GM19324 (cell line): ENCODE results near the gene DIPK1A.

ENCODE experiments used
- ATAC-seq: cut with Tn5 transposase; IDR thresholded peaks from one replicate; pipeline ENCODE4 v1.9.1; 2021; ENCODE audit warnings: mild to moderate bottlenecking, moderate library complexity; ENCODE audit not compliant: unreplicated experiment, low FRiP score

DIPK1A gene

GRCh38 chr1:92881391-92881790, 79.9 kb downstream of the DIPK1A start:
- no peak for ATAC-seq

DNA sequence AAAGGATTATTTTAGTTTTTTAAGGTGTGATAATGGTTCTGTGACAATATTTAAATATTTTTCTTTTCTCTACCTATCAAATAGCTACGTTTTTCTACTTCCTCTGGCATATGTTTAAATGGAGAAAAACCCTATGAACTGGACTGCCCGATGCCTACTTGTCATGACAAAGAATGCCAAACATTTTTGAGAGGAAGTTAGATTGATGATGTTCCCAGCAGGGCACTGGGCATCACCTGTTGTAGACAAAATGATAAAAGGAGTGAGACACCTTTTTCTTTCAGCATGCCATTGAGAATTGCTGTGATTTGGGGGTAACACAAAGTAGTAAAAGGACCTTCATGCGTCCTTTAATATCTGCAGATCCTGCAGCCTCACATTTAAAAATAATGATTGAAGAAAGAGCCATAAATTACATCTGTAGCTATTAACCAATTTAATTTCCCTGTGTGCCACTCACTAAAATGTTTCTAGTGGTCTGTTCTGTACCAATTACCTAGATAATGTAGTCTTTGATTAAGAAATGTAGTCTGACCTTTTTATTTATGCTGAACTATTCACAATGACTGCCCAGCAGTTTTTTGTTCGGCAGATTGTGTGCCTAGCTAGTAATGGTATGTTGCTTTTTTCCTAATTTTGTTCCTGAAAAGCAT, 81.8 kb downstream of the DIPK1A start:
- no peak for ATAC-seq

GRCh38 chr1:92877792-92878191, 83.5 kb downstream of the DIPK1A start:
- ATAC-seq, result no peak

DNA sequence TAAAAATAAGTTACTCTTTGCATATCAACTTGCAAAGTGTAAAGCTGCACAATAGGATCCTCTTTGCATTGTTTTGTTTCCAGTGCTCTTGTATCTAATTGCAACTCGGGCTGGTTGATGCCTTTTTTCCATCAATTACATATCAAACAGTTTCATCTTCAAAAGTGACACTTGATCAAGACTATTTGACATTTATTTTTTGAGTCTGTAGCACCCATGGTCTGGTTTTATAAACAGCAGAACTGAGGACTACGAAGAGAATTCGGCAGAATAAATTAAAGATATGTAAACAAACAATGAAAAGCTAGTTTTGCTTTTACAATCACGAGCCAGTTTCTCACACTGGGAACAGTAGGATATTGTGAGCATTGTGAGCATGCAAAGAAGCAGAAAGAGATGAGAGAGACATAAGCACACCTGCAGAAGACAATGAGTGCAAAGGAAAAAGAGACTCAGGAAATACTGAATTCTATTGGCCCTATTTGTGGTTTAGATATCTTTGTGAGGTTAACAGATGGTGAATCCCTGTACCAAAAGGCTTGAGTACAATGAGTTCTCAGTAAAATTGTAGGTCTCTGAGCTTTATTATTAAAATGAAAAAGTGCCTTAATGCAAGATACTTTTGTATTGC, 84.1 kb downstream of the DIPK1A start:
- no peak for ATAC-seq

DNA sequence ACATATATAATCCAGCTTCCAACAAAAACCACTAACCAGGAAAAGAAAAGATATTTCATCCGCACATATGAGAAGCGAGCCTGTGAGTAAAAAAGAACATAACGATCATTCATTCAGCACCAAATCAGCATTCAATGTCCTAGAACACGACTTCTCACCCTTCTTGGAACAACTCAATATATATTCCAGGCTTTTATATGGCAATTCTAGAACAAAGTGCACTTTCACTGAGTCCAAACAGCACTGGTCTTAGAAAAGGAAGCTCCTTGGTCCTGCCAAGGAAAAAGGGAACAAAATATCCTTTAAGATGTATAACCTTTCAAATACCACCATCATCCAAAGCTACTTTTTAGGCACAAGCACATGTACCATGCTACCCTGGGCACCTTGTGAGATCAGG, 84.9 kb downstream of the DIPK1A start:
- ATAC-seq, result no peak

- no peak for ATAC-seq
These were observed 86.3 kb downstream of the DIPK1A start for GRCh38 chr1:92874987-92875386.

- ATAC-seq, result no peak
These were observed 88.5 kb downstream of the DIPK1A start for GRCh38 chr1:92872719-92873118.

DNA sequence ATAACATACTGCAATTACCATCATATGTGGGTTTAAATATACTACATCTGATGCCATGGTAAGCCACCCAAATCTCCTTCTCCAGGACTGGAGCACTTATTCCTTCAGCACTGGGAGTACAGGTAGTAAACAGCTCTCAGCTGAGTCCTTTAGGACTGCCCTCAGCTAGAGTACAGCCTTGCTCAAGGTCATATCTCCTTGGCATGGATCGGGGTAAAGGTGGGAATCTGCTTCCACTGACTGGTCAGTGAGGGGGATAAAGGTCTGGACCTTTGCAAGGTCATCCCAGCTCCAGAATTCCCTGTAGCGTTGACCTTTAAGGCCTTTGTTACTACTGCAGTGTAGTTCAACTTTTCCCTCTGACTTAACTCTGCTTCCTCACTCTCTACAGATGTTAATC, 90.7 kb downstream of the DIPK1A start:
- no peak for ATAC-seq

DNA sequence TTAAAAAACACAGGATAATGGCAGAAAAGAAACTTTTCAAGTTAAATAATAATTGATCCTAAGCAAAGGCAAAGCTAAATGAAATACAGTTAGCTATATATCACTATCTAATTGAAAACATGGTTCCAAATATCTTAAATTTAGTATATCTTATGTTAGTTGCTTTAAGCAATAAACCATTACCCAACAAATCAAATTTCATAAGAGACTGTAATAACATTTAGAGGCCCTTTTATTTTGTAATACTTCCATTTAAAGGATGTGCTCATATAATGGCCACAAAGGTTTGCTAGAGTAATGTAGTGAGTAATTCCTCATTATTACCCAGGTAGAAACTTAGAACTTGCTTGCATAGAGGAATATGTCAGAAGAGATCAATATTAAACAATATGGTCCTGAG, 97.1 kb downstream of the DIPK1A start:
- ATAC-seq, result no peak

- ATAC-seq, result no peak
These were observed 98.7 kb downstream of the DIPK1A start for GRCh38 chr1:92862605-92863004.

DNA sequence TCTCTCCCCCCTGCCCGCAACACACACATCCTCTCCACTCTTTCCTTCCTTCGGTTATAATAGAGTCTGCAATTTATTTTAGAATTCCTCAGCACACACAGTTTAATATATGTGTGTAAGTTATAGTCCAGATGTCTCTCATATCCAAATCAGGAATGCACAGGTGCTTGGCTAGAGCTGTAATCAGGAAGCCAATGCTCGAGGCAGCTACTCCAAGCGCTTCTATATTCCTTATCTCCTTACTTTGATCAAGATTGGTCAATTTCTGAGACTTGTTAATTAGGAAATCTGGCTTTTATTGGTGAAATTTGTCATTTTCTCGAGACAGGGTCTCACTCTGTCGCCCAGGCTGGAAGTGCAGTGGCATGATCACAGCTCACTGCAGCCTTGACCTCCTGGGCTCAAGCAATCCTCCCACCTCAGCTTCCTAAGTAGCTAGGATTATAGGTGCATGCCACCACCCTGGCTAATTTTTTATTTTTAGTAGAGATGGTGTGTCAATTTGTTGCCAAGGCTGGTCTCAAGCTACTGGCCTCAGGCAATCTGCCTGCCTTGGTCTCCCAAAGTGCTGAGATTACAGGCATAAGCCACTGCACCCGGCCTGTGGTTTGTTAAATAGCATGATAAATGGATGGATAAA, 101.7 kb downstream of the DIPK1A start:
- peak; percentile 13 for ATAC-seq

DNA sequence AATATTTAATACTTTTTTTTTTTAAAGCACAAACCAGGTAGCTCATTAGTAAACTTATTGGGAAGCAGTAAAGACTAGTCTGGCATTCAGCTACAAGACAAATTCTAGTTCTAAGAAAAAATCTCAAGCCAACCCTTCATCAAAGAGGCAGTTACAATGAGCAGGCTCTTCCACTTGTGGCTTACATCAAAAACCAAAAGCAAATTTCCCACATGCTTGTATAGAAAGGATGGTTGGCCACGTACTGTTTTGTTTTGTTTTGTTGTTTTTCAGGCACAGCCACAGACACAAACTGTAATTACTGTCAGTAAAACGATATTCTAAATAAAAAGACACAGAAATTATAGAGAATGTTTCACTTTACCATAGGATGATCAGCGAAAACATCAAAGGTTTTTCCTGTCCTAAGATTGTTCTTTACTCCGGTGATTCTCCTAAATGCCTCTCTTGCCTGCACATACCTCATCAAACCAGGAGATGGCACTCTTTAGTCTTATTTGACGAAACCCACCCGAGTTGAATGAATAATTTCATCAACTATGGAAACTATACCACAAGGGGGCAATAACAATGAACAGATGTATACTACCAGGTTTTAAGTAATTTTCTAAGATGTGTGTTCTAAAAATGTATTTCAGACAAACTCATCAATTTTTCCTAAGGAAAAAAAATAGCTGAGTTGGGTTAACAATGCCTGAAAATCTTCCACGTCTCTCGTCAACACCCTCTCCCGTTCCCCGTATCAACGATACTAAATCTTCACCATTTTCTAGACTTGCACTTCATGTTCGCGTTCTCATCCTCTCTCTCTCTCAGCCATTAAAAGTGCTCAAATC, 102.5 kb downstream of the DIPK1A start:
- peak; percentile 54 for ATAC-seq

GRCh38 chr1:92857817-92858216, 103.4 kb downstream of the DIPK1A start:
- no peak for ATAC-seq

DNA sequence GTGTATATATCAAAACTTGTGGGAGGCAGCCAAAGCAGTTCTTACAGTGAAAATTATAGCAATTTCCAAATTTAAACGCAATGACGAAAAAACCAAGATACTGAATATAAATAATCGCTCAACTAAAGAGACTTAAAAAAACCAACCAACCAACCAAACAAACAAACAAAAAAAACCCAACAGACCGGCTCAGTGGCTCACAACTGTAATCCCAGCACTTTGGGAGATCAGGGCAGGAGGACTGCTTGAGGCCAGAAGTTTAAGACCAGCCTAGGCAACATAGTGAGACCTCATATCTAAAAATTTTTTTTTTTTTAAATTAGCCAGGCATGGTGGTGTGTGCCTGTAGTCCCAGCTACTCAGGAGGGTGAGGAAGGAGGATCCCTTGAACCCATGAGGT, 106.0 kb downstream of the DIPK1A start:
- no peak for ATAC-seq

DNA sequence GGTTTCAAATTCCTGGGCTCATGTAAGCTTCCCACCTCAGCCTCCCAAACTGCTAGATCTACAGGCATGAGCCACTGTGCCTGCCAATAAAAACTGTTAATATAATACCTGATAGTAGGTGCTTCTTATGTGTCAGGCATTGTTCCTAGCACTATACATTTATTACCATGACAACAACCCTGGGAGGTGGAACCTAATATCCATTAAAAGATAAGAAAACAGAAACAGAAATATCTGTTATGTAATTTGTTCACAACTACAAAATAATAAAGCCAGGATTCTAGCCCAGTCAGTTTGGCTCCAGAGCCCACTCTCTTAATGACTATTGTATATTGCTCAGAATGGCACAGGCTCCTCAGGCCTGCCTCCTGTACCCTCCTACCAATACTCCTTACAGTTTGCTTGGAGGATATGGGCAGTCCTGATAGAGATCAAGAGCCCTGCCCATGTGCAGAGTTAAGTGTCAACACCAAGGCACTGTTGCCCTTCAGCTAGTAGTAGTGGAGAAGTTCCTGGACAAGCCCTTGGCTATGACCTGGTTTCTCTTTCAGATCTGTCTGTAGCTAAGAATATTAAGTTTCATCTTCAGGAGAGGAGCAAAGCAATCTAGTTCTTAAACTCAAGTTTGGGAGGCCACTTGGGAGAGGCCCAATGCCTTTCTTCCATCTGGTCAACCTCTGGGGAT, 107.0 kb downstream of the DIPK1A start:
- peak; percentile 61 for ATAC-seq

GRCh38 chr1:92853299-92853698, 108.0 kb downstream of the DIPK1A start:
- no peak for ATAC-seq

DNA sequence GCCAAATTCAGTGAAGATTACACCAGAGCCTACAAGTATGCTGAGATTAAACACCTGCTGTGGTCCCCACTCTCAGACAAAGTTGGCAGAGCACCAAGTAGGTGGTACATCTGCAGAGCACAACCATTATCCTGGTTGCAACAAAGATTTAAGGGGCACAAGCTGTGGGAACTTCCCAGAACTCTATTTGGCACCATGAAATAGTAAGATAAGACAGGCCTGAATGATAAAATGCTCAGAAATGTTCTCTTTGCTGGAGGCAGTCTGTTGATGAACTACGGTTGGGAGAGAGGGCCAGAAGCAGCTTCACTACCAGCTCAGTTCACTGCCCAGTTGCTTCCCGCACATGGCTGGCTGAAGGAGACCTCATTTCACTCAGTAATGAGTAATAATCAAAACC, 109.5 kb downstream of the DIPK1A start:
- no peak for ATAC-seq

GRCh38 chr1:92850019-92850418, 111.2 kb downstream of the DIPK1A start:
- no peak for ATAC-seq

- no peak for ATAC-seq
These were observed 113.1 kb downstream of the DIPK1A start for GRCh38 chr1:92848201-92848600.

- no peak for ATAC-seq
These were observed 115.4 kb downstream of the DIPK1A start for GRCh38 chr1:92845908-92846307.

- no peak for ATAC-seq
These were observed 116.8 kb downstream of the DIPK1A start for GRCh38 chr1:92844439-92844838.
